Measurements from ENCODE around the gene TBC1D9. TPM values are rescaled to one million over a fixed set of nuclear protein-coding genes. Genes with fewer than 3 reads are reported as not detected.

The TBC1D9 gene
- total RNA-seq, 1 experiment from 2014 or later, result 17.0 TPM

DNA sequence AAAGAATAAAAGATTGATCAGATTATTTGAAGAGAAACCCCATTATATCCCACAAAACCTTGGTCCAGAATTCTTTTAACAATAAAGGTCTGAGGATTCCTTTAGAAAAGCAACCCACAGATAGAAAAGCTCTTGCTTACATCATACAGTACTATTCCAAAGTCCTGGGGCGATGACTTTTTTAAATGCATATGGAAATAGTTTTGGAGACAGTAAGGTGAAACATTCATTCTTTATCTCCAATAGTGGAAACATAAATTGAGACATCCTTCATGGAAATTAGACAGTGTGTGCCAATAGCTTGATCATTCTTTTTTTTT, 101.7 kb downstream of the TBC1D9 start:
- CTCF ChIA-PET, result no interaction called here
- H3F3A ChIP-seq (ENCODE audit: insufficient read depth, low read depth), result no peaks in the 10 kb centered on the region
- no peaks in the 10 kb centered on the region for H3K4me1 ChIP-seq (replicated peaks; ENCODE audit: insufficient read depth)
- no peaks in the 10 kb centered on the region for H3K9me2 ChIP-seq (ENCODE audit: insufficient read depth)
- no peaks in the 10 kb centered on the region for H3K27me3 ChIP-seq (ENCODE audit: insufficient read depth, low read depth)
- H2AFZ ChIP-seq, result no peak overlapping the region
- POLR2A ChIA-PET (ENCODE audit: unreplicated experiment), result no interaction called here
- no peak overlapping the region for H3K4me2 ChIP-seq
- no TSS peak for BruUV-seq (replicated peaks)
- no peak overlapping the region for H3K27ac ChIP-seq
- no peaks in the 10 kb centered on the region; the same call in 1 of the 2 replicates for H3K36me3 ChIP-seq (ENCODE audit: low read depth)
- no peak for TF ChIP-seq EZH2 (IDR thresholded peaks at IDR 0.05; ENCODE audit: low read depth)
- TF ChIP-seq, protein P1, sequence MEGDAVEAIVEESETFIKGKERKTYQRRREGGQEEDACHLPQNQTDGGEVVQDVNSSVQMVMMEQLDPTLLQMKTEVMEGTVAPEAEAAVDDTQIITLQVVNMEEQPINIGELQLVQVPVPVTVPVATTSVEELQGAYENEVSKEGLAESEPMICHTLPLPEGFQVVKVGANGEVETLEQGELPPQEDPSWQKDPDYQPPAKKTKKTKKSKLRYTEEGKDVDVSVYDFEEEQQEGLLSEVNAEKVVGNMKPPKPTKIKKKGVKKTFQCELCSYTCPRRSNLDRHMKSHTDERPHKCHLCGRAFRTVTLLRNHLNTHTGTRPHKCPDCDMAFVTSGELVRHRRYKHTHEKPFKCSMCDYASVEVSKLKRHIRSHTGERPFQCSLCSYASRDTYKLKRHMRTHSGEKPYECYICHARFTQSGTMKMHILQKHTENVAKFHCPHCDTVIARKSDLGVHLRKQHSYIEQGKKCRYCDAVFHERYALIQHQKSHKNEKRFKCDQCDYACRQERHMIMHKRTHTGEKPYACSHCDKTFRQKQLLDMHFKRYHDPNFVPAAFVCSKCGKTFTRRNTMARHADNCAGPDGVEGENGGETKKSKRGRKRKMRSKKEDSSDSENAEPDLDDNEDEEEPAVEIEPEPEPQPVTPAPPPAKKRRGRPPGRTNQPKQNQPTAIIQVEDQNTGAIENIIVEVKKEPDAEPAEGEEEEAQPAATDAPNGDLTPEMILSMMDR (conservative IDR thresholded peaks at IDR 0.05), result no peak
- DNase-seq, result no peak
- no peaks in the 10 kb centered on the region for H3K9me3 ChIP-seq (ENCODE audit: insufficient read depth, low read depth)
- H4K20me1 ChIP-seq (ENCODE audit: insufficient read depth), result no peaks in the 10 kb centered on the region
- H3K4me3 ChIP-seq, result no peak overlapping the region
- no peaks in the 10 kb centered on the region for H3K79me2 ChIP-seq (ENCODE audit: low read depth)
- intact Hi-C loops (cut with micrococcal nuclease; ENCODE audit: unreplicated experiment), result no loop called here

DNA sequence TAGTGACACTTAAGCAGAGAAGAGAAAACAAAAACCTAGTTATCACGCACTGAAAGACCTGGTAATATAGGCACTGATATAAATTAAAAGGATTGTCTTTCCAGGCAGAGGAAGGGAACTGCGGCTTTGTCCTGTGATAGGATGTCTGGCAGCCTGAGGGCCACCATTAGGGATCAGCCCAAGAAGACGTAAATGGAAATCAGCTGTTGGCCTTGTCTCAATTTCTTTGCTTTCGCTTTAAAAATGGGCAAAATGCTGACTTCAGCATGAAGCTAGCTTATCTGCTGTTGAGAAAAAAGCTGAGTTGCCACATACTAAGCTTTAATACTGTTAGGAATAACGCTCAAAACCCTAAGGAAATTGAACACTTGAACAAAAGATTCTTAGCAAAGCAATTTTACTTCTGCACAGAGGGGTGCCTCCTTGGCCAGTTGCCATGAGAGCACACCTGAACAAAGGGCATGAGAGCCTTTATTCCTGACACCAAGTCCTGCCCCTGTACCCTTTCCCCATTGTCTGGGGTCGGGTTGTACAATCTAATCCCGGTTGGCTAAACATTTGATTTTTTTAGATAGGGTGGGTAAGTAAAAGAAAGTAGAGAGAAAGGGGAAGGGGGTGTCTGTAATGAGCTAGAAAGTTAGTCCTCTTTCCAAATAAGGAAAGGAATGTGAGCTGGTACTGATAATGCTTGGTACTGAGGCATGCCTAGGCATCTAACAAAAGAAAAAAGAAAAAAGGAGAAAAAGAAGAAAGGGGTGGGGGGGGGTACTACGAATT, 102.3 kb downstream of the TBC1D9 start:
- Histone ChIP-seq H3K27me3 (ENCODE audit: insufficient read depth, low read depth) (no peaks in the 10 kb centered on the region), H3K9me3 (ENCODE audit: insufficient read depth, low read depth) (no peaks in the 10 kb centered on the region), H3K4me1 (replicated peaks; ENCODE audit: insufficient read depth) (no peaks in the 10 kb centered on the region), H4K20me1 (ENCODE audit: insufficient read depth) (no peaks in the 10 kb centered on the region), H2AFZ (no peak overlapping the region), H3K4me3 (no peak overlapping the region), H3K36me3 (ENCODE audit: low read depth) (no peaks in the 10 kb centered on the region; the same call in 1 of the 2 replicates), H3K9me2 (ENCODE audit: insufficient read depth) (no peaks in the 10 kb centered on the region), H3K4me2 (no peak overlapping the region), H3K27ac (no peak overlapping the region), H3F3A (ENCODE audit: insufficient read depth, low read depth) (no peaks in the 10 kb centered on the region), H3K79me2 (ENCODE audit: low read depth) (no peaks in the 10 kb centered on the region)
- no peak for TF ChIP-seq EZH2 (IDR thresholded peaks at IDR 0.05; ENCODE audit: low read depth)
- TF ChIP-seq, protein P1 (conservative IDR thresholded peaks at IDR 0.05), result no peak
- ChIA-PET CTCF (no interaction called here), POLR2A (ENCODE audit: unreplicated experiment) (no interaction called here)
- no peak for DNase-seq
- BruUV-seq (replicated peaks), result no TSS peak
- intact Hi-C loops (cut with micrococcal nuclease; ENCODE audit: unreplicated experiment), result no loop called here

DNA sequence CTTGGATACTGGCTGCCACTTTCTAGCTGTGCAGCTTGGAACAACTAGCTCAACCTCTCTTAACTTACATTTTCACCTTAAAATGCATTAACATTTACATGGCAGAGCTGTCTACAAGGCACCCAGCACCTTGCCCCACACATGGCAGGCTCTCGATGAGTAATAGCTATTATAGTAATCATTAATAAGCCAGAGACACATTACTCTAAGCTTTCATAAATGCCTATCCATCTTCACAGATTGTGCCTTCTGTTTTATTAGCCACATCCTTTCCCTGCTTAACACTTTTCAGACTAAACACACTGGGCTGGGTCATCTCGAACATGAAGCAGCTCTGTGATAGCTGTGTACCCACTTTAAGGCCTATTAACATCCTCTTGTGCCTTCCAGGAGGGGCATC, 103.6 kb downstream of the TBC1D9 start:
- no TSS peak for BruUV-seq (replicated peaks)

More for the DNA sequence above, 103.6 kb downstream of the TBC1D9 start:
- ChIA-PET POLR2A (ENCODE audit: unreplicated experiment) (no interaction called here), CTCF (no interaction called here)
- no peaks in the 10 kb centered on the region; the same call in 1 of the 2 replicates for H3K36me3 ChIP-seq (ENCODE audit: low read depth)
- no peaks in the 10 kb centered on the region for H3K4me1 ChIP-seq (replicated peaks; ENCODE audit: insufficient read depth)
- H3K4me2 ChIP-seq, result no peak overlapping the region
- no peaks in the 10 kb centered on the region for H3K9me3 ChIP-seq (ENCODE audit: insufficient read depth, low read depth)
- intact Hi-C loops (cut with micrococcal nuclease; ENCODE audit: unreplicated experiment), result no loop called here
- no peak for TF ChIP-seq EZH2 (IDR thresholded peaks at IDR 0.05; ENCODE audit: low read depth)
- TF ChIP-seq, protein P1 (conservative IDR thresholded peaks at IDR 0.05), result no peak
- no peaks in the 10 kb centered on the region for H4K20me1 ChIP-seq (ENCODE audit: insufficient read depth)
- no peak overlapping the region for H3K27ac ChIP-seq
- no peak overlapping the region for H3K4me3 ChIP-seq
- H2AFZ ChIP-seq, result no peak overlapping the region
- no peaks in the 10 kb centered on the region for H3K27me3 ChIP-seq (ENCODE audit: insufficient read depth, low read depth)
- H3F3A ChIP-seq (ENCODE audit: insufficient read depth, low read depth), result no peaks in the 10 kb centered on the region
- no peaks in the 10 kb centered on the region for H3K79me2 ChIP-seq (ENCODE audit: low read depth)
- no peak for DNase-seq
- no peaks in the 10 kb centered on the region for H3K9me2 ChIP-seq (ENCODE audit: insufficient read depth)

Measured in PC-9 (cell line).